K562 (cell line): ENCODE data around the gene AHSA1. TPM values are rescaled to one million over a fixed set of nuclear protein-coding genes. Genes with fewer than 3 reads are reported as not detected.
A peak's percentile ranks its signal among the peaks of the same experiment; 100 is the strongest.

Experiments used
- ATAC-seq: fragments of 200-7000 bp; cut with Tn5 transposase; 3 replicates; pipeline ENCODE4 v1.9.1; 2020; ENCODE audit warnings: moderate library complexity
- BruUV-seq: library from RNA; stranded (reverse); fragments of 400-500 nt; replicated peaks from 2 replicates; lab custom pipeline; 2021; lab: Mats Ljungman, UMichigan
- CTCF ChIA-PET: fragments of 300-600 bp; formaldehyde crosslinking; extraction: SDS; loops from one replicate; lab custom pipeline; 2021; ENCODE audit warnings: low intra/inter-chr PET ratio; lab: Yijun Ruan, JAX
- POLR2A ChIA-PET: fragments of 300-600, 350-650 bp; sonication (Branson Sonifier 250); formaldehyde crosslinking; extraction: SDS; loops from one replicate; lab custom pipeline; 2021; ENCODE audit warnings: antibody characterized with exemption, inconsistent platforms; lab: Yijun Ruan, JAX
- DNase-seq, 4 experiments: peaks; one replicate each; pipeline versions ENCODE4 v3.0.0 to v3.0.0-alpha.2; 2011 to 2018; ENCODE audit warnings: low spot score in 3 of 4, mixed read lengths in 3 of 4; ENCODE audit errors: extremely low read depth in 1 of 4
- FAIRE-seq: peaks from 2 replicates; lab custom pipeline; 2011; peaks lifted over from hg19 to GRCh38; lab: Jason Lieb, UNC
- H2AFZ ChIP-seq: 2 replicates; pipeline ENCODE4 v1.6.0; 2011; ENCODE audit warnings: low read depth, low read length, control low read depth, inconsistent platforms
- H3K27ac ChIP-seq: fragments of 200-600 bp; 3 replicates; pipeline ENCODE4 v1.8.0; 2011; ENCODE audit warnings: low read depth, mild to moderate bottlenecking, control low read depth, inconsistent platforms, low read length, moderate library complexity, mixed read lengths; ENCODE audit errors: extremely low read depth
- H3K27me3 ChIP-seq, 2 experiments: fragments of 300-600 bp in 1 of 2; 2 replicates in 1 of 2; 3 replicates in 1 of 2; pipeline versions ENCODE4 v1.6.0 to v1.8.0; 2011; ENCODE audit warnings: inconsistent platforms in 2 of 2, low read length in 2 of 2, mild to moderate bottlenecking in 1 of 2, mixed read lengths in 1 of 2, moderate library complexity in 1 of 2; ENCODE audit not compliant: control insufficient read depth in 2 of 2, insufficient read depth in 2 of 2
- H3K36me3 ChIP-seq: fragments of 300-600 bp; 3 replicates; pipeline ENCODE4 v1.8.0; 2011; ENCODE audit warnings: mild to moderate bottlenecking, low read length, inconsistent platforms; ENCODE audit not compliant: control insufficient read depth, insufficient read depth
- H3K4me1 ChIP-seq, 2 experiments: fragments of 200-600 bp in 1 of 2; replicated peaks in 1 of 2; 2 replicates in 1 of 2; 3 replicates in 1 of 2; pipeline versions ENCODE4 v1.5.1 to v1.8.0; 2011; ENCODE audit warnings: inconsistent platforms in 2 of 2, low read length in 2 of 2, mild to moderate bottlenecking in 1 of 2, mixed read lengths in 1 of 2, moderate library complexity in 1 of 2; ENCODE audit not compliant: control insufficient read depth in 2 of 2, insufficient read depth in 2 of 2
- H3K4me2 ChIP-seq: 2 replicates; pipeline ENCODE4 v1.6.1; 2011; ENCODE audit warnings: low read length, control low read depth, inconsistent platforms, mixed read lengths; ENCODE audit not compliant: insufficient read depth
- H3K4me3 ChIP-seq: fragments of 200-600 bp; sonication (generic), shearing (Covaris generic); 2 replicates; pipeline ENCODE4 v1.5.1; 2016; ENCODE audit warnings: control low read depth, inconsistent platforms
- H3K79me2 ChIP-seq: fragments of 200-600 bp; 3 replicates; pipeline ENCODE4 v1.8.0; 2011; ENCODE audit warnings: low read length, inconsistent platforms; ENCODE audit not compliant: control insufficient read depth, insufficient read depth
- H3K9ac ChIP-seq, 2 experiments: 2 replicates each; pipeline versions ENCODE4 v1.6.0 to v1.6.1; 2011; ENCODE audit warnings: low read depth in 2 of 2, low read length in 2 of 2, control low read depth in 1 of 2, inconsistent platforms in 1 of 2, mild to moderate bottlenecking in 1 of 2, mixed read lengths in 1 of 2; ENCODE audit not compliant: insufficient read depth in 1 of 2
- H3K9me1 ChIP-seq: one replicate; pipeline ENCODE4 v1.6.0; 2011; ENCODE audit warnings: inconsistent platforms, mild to moderate bottlenecking, low read length, moderate library complexity; ENCODE audit not compliant: control insufficient read depth, insufficient read depth
- H3K9me3 ChIP-seq: replicated peaks from 2 replicates; pipeline ENCODE4 v1.5.1; 2011; ENCODE audit warnings: low read depth, low read length, inconsistent platforms; ENCODE audit not compliant: control insufficient read depth, insufficient read depth
- H4K20me1 ChIP-seq: replicated peaks from 2 replicates; pipeline ENCODE4 v1.6.1; 2011; ENCODE audit warnings: low read length, inconsistent platforms, mixed read lengths; ENCODE audit not compliant: control insufficient read depth, insufficient read depth
- BACH1 ChIP-seq: fragments of 200-800 bp; sonication (Bioruptor generic); IDR thresholded peaks from 2 replicates; pipeline ENCODE4 v1.6.1; 2016; ENCODE audit warnings: missing genetic modification characterization, missing compliant biosample characterization
- BHLHE40 ChIP-seq: IDR thresholded peaks from 2 replicates; pipeline ENCODE4 v1.6.1; 2011; ENCODE audit warnings: low read length, improper control_type of control experiment
- HMBOX1 ChIP-seq: sonication (generic); IDR thresholded peaks from 2 replicates; pipeline ENCODE4 v1.6.1; 2016
- NR2C1 ChIP-seq, 2 experiments: fragments of 450-650 bp; IDR thresholded peaks; 2 replicates each; pipeline ENCODE4 v1.6.1; 2017; ENCODE audit warnings: mild to moderate bottlenecking in 2 of 2, antibody characterized with exemption in 1 of 2, inconsistent platforms in 1 of 2, missing compliant biosample characterization in 1 of 2, missing genetic modification characterization in 1 of 2
- NUFIP1 ChIP-seq: fragments of 450-650 bp; IDR thresholded peaks from 2 replicates; pipeline ENCODE4 v1.6.1; 2018; ENCODE audit not compliant: partially characterized antibody
- PTBP1 ChIP-seq: fragments of 200-400 bp; formaldehyde crosslinking; IDR thresholded peaks from 2 replicates; pipeline ENCODE4 v1.6.1; 2017; ENCODE audit warnings: low read depth, low read length
- SLC30A9 ChIP-seq: fragments of 250-450 bp; sonication (Bioruptor Pico); IDR thresholded peaks from 2 replicates; pipeline ENCODE4 v1.8.0; 2022; ENCODE audit warnings: mild to moderate bottlenecking, moderate library complexity
- TAL1 ChIP-seq: fragments of 450-650 bp; IDR thresholded peaks from 2 replicates; pipeline ENCODE4 v1.6.1; 2016; ENCODE audit warnings: mild to moderate bottlenecking
- ZNF121 ChIP-seq: sonication (generic); formaldehyde crosslinking; conservative IDR thresholded peaks from 2 replicates; pipeline ENCODE4 v1.8.0; 2022; ENCODE audit warnings: missing genetic modification reagents
- ZNF239 ChIP-seq: fragments of 250-450 bp; sonication (Bioruptor Pico); IDR thresholded peaks from 2 replicates; pipeline ENCODE4 v1.4.0; 2020; ENCODE audit warnings: mild to moderate bottlenecking
- ZNF398 ChIP-seq: fragments of 250-450 bp; sonication (Bioruptor Pico); IDR thresholded peaks from 2 replicates; pipeline ENCODE4 v1.8.0; 2021; ENCODE audit warnings: moderate library complexity, mild to moderate bottlenecking, inconsistent platforms
- WGBS: fragments of 100-300 bp; shearing (Covaris generic); methylation state at CpG from one replicate; pipeline ENCODE4 v1.1.6; 2016; ENCODE audit warnings: low coverage, mixed read lengths; ENCODE audit not compliant: insufficient coverage; ENCODE audit errors: missing lambda C conversion rate; 5-methylcytosine and 5-hydroxymethylcytosine counted together
- in situ Hi-C: fragments of 300-500 bp; cut with MboI; formaldehyde crosslinking; loops from 4 replicates; pipeline ENCODE4 v1.15.0; 2018; ENCODE audit warnings: inconsistent platforms, mixed read lengths
- intact Hi-C: fragments of 100-400 bp; cut with micrococcal nuclease; formaldehyde crosslinking; loops from 2 replicates; pipeline ENCODE4 v1.14.2; 2022
- polyA plus RNA-seq, 8 experiments: library from polyadenylated mRNA; depleted of rRNA in 4 of 8; stranded (reverse) in 5 of 8; unstranded in 3 of 8; fragments of >200 nt; fragmentation: Nextera tagmentation in 2 of 8; fragmentation: Illumina TruSeq in 1 of 8; extraction: Ambion mirVana in 2 of 8; extraction: Trizol in 1 of 8; gene quantifications; 2 replicates each; pipeline versions ENCODE4 v1.2.1 to v1.2.3, GENCODE V29; 2011 to 2014; ENCODE audit warnings: inconsistent platforms in 1 of 8, missing spikeins in 1 of 8
- total RNA-seq, 7 experiments: library from RNA; depleted of rRNA in 6 of 7; stranded (reverse); fragments of >200 nt in 6 of 7; fragmentation: Illumina TruSeq in 2 of 7; extraction: Trizol in 2 of 7; gene quantifications; 2 replicates each; pipeline versions ENCODE4 v1.2.1 to v1.2.3, GENCODE V29; 2011 to 2021; ENCODE audit warnings: low replicate concordance in 1 of 7
- TF ChIP-seq, protein P1 (sequence below): fragments of 450-650 bp; IDR thresholded peaks from 2 replicates; pipeline ENCODE4 v1.6.1; 2016; ENCODE audit warnings: mild to moderate bottlenecking

The AHSA1 gene
- total and polyA plus RNA-seq, 9 of the 15 experiments (the other 6 are each of a cell fraction or from before 2014, with no cell fraction given), result 41.4 to 317 (median 184) TPM

DNA sequence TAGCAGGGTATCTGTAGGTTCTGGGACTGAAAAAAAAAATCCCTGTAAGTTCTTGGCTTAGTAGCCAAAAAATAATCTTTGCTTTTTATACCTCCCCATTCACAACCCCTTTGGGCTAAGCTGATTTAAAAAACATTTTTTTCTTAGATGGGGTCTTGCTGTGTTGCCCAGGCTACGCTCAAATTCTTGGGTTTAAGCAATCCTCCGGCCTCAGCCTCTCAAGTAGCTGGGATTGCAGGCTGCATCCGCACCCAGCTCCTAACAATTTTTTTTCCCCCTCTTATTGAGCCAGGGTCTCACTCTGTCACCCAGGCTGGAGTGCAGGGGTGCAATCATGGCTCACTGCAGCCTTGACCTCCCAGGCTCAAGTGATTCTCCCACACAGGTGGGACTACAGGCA, 49.9 kb downstream of the AHSA1 start:
- ChIA-PET CTCF (no interaction called here), POLR2A (no interaction called here)
- Histone ChIP-seq H3K4me1 (no peaks in the 10 kb centered on the region), H3K4me3 (no peak overlapping the region), H3K9ac (no peak overlapping the region), H3K9me1 (no peaks in the 10 kb centered on the region), H3K27me3 (no peaks in the 10 kb centered on the region)
- FAIRE-seq, result no peak
- no TSS peak for BruUV-seq
- in situ Hi-C loops, result no loop called here
- TF ChIP-seq NUFIP1 (no peak), ZNF121 (CRISPR knock-in tag) (peak; percentile 38; the same call in 1 of the 2 replicates)
- TF ChIP-seq, all 486 proteins: peak for 1
- Histone ChIP-seq H2AFZ (no peak overlapping the region), H4K20me1 (no peaks in the 10 kb centered on the region), H3K4me2 (no peak overlapping the region), H3K9me3 (no peaks in the 10 kb centered on the region), H3K36me3 (peaks cover 22% of the 10 kb centered on the region; the same call in 2 of the 3 replicates), H3K79me2 (no peaks in the 10 kb centered on the region), H3K27ac (no peak overlapping the region)
- intact Hi-C loops, result no loop called here
- DNase-seq (no peak), ATAC-seq (no peak)
- 85% methylated on average over 3 of the region's 3 CpGs for WGBS

- Histone ChIP-seq H4K20me1 (no peaks in the 10 kb centered on the region), H3K27me3 (no peaks in the 10 kb centered on the region), H3K79me2 (no peaks in the 10 kb centered on the region), H3K9me1 (no peaks in the 10 kb centered on the region), H2AFZ (no peak overlapping the region), H3K4me1 (no peaks in the 10 kb centered on the region), H3K36me3 (peaks cover 22% of the 10 kb centered on the region; the same call in 2 of the 3 replicates), H3K9me3 (no peaks in the 10 kb centered on the region), H3K4me2 (no peak overlapping the region), H3K4me3 (no peak overlapping the region), H3K9ac (no peak overlapping the region), H3K27ac (no peak overlapping the region)
- FAIRE-seq, result no peak
- intact Hi-C loops (no loop called here), in situ Hi-C loops (no loop called here)
- WGBS, result 82% methylated on average over 3 of the region's 4 CpGs
- ATAC-seq, result no peak
- BruUV-seq, result no TSS peak
- ChIA-PET POLR2A (interaction anchor here (0.6 kb wide), 1 partner anchor 385 kb away, joined by 3 read pairs; no protein-coding TSS in a partner anchor), CTCF (no interaction called here)
- no peak for DNase-seq
- no peak for TF ChIP-seq ZNF239
- no peak for TF ChIP-seq SLC30A9
- no peak for TF ChIP-seq ZNF398 (CRISPR knock-in tag)
- no peak for TF ChIP-seq HMBOX1
- no peak for TF ChIP-seq TAL1
- TF ChIP-seq, protein P1, sequence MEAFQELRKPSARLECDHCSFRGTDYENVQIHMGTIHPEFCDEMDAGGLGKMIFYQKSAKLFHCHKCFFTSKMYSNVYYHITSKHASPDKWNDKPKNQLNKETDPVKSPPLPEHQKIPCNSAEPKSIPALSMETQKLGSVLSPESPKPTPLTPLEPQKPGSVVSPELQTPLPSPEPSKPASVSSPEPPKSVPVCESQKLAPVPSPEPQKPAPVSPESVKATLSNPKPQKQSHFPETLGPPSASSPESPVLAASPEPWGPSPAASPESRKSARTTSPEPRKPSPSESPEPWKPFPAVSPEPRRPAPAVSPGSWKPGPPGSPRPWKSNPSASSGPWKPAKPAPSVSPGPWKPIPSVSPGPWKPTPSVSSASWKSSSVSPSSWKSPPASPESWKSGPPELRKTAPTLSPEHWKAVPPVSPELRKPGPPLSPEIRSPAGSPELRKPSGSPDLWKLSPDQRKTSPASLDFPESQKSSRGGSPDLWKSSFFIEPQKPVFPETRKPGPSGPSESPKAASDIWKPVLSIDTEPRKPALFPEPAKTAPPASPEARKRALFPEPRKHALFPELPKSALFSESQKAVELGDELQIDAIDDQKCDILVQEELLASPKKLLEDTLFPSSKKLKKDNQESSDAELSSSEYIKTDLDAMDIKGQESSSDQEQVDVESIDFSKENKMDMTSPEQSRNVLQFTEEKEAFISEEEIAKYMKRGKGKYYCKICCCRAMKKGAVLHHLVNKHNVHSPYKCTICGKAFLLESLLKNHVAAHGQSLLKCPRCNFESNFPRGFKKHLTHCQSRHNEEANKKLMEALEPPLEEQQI, result no peak
- no peak for TF ChIP-seq PTBP1
- TF ChIP-seq BHLHE40, result no peak
- TF ChIP-seq BACH1 (tag), result no peak
- TF ChIP-seq NR2C1 (IDR thresholded peaks at IDR 0.05), result no peak
- no peak for TF ChIP-seq NR2C1 (tag; IDR thresholded peaks at IDR 0.05)
Measured at GRCh38 chr14:77508249-77508648, 50.4 kb downstream of the AHSA1 start.
